Small intestine (tissue), 7 donors: ENCODE data around the gene CDK5R1. TPM values are rescaled to one million over a fixed set of nuclear protein-coding genes. Genes with fewer than 3 reads are reported as not detected.

Experiments used
- DNase-seq, 2 donors: peaks; one replicate each; pipeline versions ENCODE4 v3.0.0 to v3.0.0-alpha.2; 2013
- FAIRE-seq: peaks from 2 replicates; lab custom pipeline; 2012; peaks lifted over from hg19 to GRCh38; lab: Jason Lieb, UNC
- H3K27ac ChIP-seq, 3 donors: one replicate each; pipeline ENCODE4 v1.5.1; 2013; ENCODE audit warnings: low read length in 2 of 3, mild to moderate bottlenecking in 2 of 3, control low read depth in 1 of 3, inconsistent platforms in 1 of 3, low read depth in 1 of 3, moderate library complexity in 1 of 3
- H3K27me3 ChIP-seq, 3 donors: one replicate each; pipeline ENCODE4 v1.6.1; 2013; ENCODE audit warnings: low read length in 3 of 3, inconsistent platforms in 1 of 3; ENCODE audit not compliant: control insufficient read depth in 3 of 3, insufficient read depth in 3 of 3
- H3K36me3 ChIP-seq, 3 donors: one replicate each; pipeline ENCODE4 v1.6.1; 2013; ENCODE audit warnings: low read length in 3 of 3, inconsistent platforms in 1 of 3, low read depth in 1 of 3, mild to moderate bottlenecking in 1 of 3, moderate library complexity in 1 of 3; ENCODE audit not compliant: control insufficient read depth in 3 of 3, insufficient read depth in 2 of 3
- H3K4me1 ChIP-seq, 3 donors: one replicate each; pipeline ENCODE4 v1.6.1; 2013; ENCODE audit warnings: low read length in 2 of 3, inconsistent platforms in 1 of 3, low read depth in 1 of 3, mild to moderate bottlenecking in 1 of 3, moderate library complexity in 1 of 3; ENCODE audit not compliant: control insufficient read depth in 3 of 3, insufficient read depth in 2 of 3
- H3K4me3 ChIP-seq, 3 donors: one replicate each; pipeline ENCODE4 v1.5.1; 2013; ENCODE audit warnings: low read length in 3 of 3, control low read depth in 1 of 3, inconsistent platforms in 1 of 3, low read depth in 1 of 3, mild to moderate bottlenecking in 1 of 3, moderate library complexity in 1 of 3
- H3K9me3 ChIP-seq, 2 donors: one replicate each; pipeline ENCODE4 v1.6.1; 2013; ENCODE audit warnings: low read depth in 1 of 2, low read length in 1 of 2; ENCODE audit not compliant: control insufficient read depth in 2 of 2, insufficient read depth in 1 of 2
- WGBS, 3 donors: extraction: QIAGEN DNeasy Blood & Tissue Kit; methylation state at CpG; one replicate each; pipeline ENCODE4 v1.1.7; 2013; 5-methylcytosine and 5-hydroxymethylcytosine counted together
- polyA plus RNA-seq, 4 donors: library from polyadenylated mRNA; stranded (reverse) in 3 of 4; unstranded in 1 of 4; fragments of 200-250 nt in 3 of 4; fragments of 120-200 nt in 1 of 4; gene quantifications; one replicate each; pipeline versions ENCODE4 v1.2.1 to v1.2.3, GENCODE V29; 2013
- donor health status: healthy with polysubstance abuse.
- donor health status: control.
- donor health status: control.
- donor health status: Bipolar disorder and iron deficiency.
- donor health status: healthy.

Gene CDK5R1
- polyA plus RNA-seq, 4 donors, result 0.54 to 1.6 (median 0.99) TPM

DNA sequence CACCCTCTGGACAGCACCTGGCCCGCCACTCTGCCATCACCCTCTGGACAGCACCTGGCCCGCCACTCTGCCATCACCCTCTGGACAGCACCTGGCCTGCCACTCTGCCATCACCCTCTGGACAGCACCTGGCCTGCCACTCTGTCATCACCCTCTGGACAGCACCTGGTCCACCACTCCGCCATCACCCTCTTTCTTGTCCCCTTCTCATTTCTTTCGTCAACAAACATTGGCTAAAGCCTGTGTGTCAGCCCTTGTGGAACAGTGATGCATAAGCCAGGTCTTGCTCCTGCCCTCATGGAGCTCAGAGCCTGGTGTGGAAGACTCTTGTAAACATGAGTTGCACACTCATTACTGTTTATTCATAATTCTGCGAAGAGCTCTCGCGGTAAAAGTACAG is 31.2 kb downstream of the CDK5R1 start:
- 90 to 96% (median 96%) methylated on average over 5 of the region's 7 CpGs for WGBS, 3 donors
- H3K27me3 ChIP-seq, result no peaks in the 10 kb centered on the region
- no peak overlapping the region for H3K27ac ChIP-seq
- peaks cover 0 to 12% (median 6%) of the 10 kb centered on the region in 3 donors for H3K4me1 ChIP-seq
- no peak for DNase-seq
- H3K36me3 ChIP-seq, result peaks cover 0 to 5% (median 0%) of the 10 kb centered on the region in 3 donors
- H3K4me3 ChIP-seq, result no peak overlapping the region
- FAIRE-seq, result no peak
- H3K9me3 ChIP-seq, result no peaks in the 10 kb centered on the region

DNA sequence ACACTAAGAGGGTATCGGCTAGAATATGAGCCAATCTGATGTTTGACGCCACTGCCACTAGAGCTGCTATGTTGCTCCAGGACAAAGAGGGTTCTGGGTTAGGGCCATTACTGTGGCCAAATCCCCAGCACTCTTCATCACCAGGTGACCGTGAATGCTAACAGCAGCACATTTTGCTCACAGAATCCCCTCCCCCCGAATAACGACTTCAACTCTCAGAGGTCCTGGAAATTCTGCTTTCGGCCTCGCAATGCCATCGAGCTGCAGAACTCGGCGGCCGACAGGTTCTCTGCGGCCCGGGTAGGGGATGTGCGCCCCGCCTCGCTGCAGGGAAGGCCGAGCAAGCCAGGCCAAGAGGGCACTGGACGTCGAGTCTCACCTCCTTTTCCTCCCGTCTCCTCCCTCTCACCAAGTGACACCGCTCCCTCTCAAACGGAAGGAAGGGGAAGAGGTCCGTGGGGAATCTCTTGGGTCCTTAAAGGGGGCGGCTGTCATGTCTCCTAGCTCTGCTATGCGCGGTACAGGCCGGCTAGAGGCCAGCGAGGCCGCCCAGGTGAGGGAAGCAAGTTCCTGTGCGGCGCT is 31.9 kb downstream of the CDK5R1 start:
- Histone ChIP-seq H3K27ac (peak overlapping the region; percentile 24 to 29 (median 28)), H3K4me1 (peaks cover 0 to 12% (median 6%) of the 10 kb centered on the region in 3 donors), H3K9me3 (no peaks in the 10 kb centered on the region), H3K27me3 (no peaks in the 10 kb centered on the region), H3K36me3 (peaks cover 0 to 5% (median 0%) of the 10 kb centered on the region in 3 donors), H3K4me3 (peak overlapping the region in 2 of 3 donors; percentile 19 to 46)
- DNase-seq (no peak), FAIRE-seq (no peak)
- 51 to 69% (median 60%) methylated on average over 29 to 31 of the region's 31 CpGs for WGBS, 3 donors

DNA sequence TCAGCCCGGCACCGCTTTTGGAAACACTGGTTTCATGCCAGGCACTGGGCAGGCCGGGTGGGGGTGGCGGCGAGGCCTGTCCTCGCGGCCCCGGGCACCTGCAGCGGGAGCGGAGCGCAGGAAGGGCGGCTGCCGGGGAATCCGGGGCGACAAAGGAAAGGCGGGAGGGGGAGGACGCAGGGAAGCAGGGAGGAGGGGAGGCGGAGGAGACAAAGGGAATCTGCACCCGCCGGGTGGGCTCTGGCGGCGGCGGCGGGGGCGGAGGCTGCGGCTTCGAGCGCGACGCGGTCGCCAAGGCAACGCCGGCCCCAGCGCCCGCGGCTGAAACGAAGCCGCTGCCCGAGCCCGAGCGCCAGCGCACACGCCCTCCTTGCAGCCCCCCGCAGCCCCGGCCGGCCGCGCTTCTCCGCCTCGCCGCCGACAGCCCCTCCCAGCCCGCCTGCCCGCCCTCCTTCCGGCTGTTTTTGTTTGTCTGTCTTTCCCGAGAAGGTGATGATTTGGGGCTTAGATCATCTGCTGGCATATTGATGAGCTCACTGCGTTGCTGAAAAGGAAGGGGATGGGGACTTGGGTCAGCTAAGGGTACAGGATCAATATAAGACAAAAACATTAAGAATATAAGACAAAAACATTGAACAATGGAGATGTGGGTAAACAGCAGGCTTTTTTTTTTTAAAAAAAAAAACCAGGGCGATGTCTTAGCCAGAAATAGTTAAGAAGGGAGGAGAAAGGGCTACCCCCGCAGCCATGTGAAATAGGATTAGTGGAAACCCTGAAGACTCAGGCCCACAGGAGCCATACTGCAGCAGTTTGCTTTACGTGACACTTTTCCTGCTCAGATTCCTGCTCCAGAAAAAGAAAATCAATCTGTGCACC is 32.7 kb downstream of the CDK5R1 start:
- peak overlapping the region; percentile 24 to 62 (median 35) for H3K27ac ChIP-seq
- H3K9me3 ChIP-seq, result no peaks in the 10 kb centered on the region
- 1 to 3% (median 2%) methylated on average over 39 to 61 of the region's 61 CpGs for WGBS, 3 donors
- peak overlapping the region in 2 of 3 donors; percentile 24 to 46 for H3K4me3 ChIP-seq
- H3K27me3 ChIP-seq, result no peaks in the 10 kb centered on the region
- H3K36me3 ChIP-seq, result peaks cover 0 to 6% (median 0%) of the 10 kb centered on the region in 3 donors
- H3K4me1 ChIP-seq, result peaks cover 0 to 12% (median 6%) of the 10 kb centered on the region in 3 donors
- FAIRE-seq (no peak), DNase-seq (peak; percentile 52 to 55)

DNA sequence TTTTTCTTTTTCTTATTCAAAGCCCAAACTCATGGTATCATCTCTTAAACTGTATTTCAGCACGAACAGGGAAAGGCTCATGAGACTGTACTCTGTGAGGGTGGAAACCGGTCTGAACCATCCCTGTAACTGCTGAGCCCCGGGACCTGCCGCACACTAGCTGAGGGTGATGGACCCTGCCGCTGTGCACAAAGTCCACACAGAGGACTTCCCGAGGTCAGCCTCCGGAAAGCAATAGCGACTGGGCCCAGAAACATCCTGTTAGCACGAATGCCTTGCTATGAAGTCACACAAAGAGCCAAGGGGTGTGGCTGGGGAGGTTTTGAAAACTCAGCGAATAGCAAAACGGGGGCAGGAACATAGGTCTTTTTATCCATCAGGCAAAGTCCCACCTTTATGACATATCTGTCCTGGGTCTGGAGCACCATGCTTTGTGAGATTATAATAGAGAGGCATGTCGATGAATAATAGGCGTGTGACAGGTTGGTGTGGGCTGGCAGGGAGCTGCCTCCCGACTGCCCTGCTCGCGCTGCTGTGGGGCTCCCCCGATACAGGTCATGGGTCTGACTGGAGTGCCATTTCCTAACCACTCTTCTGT is 33.4 kb downstream of the CDK5R1 start:
- Histone ChIP-seq H3K27ac (peak overlapping the region in 2 of 3 donors; percentile 35 to 62), H3K36me3 (peaks cover 0 to 6% (median 0%) of the 10 kb centered on the region in 3 donors), H3K4me3 (no peak overlapping the region), H3K9me3 (no peaks in the 10 kb centered on the region), H3K27me3 (no peaks in the 10 kb centered on the region), H3K4me1 (peaks cover 0 to 12% (median 6%) of the 10 kb centered on the region in 3 donors)
- WGBS, 3 donors, result 39 to 58% (median 48%) methylated on average over 17 of the region's 17 CpGs
- DNase-seq (peak; percentile 58 to 72), FAIRE-seq (no peak)

DNA sequence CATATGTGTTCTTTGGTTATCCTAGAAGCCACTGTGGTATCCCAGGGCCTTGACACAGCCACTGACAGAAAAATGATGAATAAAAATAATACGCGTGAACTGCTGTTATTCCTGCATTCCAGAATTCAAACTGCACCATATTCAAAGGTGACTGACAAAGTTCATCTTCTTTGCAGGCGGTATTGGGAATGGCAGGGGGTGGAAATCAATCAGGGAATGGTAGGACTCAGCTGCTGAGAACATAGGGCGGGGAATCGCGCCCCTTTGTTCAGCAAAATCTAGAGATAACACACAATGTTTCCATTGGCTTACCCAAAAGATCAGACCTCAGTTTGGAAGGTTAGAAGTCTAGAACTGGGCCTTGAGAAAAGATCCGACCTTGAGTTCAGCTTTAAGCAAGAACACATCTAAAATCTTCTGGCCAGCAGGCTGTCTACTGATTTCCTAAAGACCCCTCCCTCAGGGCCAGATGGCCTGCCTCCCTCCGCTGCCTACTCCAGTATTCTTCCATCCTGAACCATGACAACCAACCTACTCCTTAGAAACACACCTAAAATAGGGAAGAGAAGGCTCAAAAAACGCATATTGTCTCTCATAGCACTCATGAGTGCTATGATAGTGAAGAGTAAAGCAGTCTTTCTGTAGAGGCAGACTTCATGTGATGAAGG is 34.1 kb downstream of the CDK5R1 start:
- Histone ChIP-seq H3K27me3 (no peaks in the 10 kb centered on the region), H3K27ac (peak overlapping the region in 1 of 3 donors; percentile 27), H3K4me1 (peaks cover 0 to 12% (median 6%) of the 10 kb centered on the region in 3 donors), H3K9me3 (no peaks in the 10 kb centered on the region), H3K36me3 (peaks cover 0 to 10% (median 0%) of the 10 kb centered on the region in 3 donors), H3K4me3 (no peak overlapping the region)
- FAIRE-seq (no peak), DNase-seq (no peak)
- 95 to 98% (median 96%) methylated on average over 9 of the region's 9 CpGs for WGBS, 3 donors

DNA sequence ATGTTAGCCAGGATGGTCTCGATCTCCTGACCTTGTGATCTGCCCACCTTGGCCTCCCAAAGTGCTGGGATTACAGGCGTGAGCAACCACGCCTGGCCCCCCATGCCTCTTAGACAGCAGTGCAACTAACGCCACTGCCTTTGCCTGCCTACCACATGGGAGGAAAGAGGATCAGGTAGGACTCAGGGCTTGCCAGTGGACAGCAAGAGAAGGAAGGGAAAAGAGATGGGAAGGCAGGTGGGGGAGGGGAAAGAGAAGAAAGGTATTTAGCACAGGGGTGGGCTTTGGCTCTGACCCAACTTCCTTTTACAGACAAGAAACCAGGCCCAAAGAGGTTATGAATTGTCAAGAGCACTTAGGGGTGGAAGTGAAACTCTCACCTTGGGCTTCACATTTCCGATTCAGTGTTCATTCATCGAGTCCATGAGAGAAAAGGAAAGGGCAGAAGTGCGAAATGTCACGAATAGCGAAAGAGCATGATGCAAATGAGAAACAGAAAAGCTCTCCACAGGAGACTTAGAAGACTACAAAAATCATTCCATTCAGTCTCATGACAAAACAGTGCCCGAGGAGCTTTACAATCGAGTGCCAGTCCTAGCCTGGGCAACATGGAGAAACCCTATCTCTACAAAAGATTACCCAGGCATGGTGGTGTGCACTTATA is 36.4 kb downstream of the CDK5R1 start:
- no peak for FAIRE-seq
- H3K27ac ChIP-seq, result peak overlapping the region in 1 of 3 donors; percentile 0

DNA sequence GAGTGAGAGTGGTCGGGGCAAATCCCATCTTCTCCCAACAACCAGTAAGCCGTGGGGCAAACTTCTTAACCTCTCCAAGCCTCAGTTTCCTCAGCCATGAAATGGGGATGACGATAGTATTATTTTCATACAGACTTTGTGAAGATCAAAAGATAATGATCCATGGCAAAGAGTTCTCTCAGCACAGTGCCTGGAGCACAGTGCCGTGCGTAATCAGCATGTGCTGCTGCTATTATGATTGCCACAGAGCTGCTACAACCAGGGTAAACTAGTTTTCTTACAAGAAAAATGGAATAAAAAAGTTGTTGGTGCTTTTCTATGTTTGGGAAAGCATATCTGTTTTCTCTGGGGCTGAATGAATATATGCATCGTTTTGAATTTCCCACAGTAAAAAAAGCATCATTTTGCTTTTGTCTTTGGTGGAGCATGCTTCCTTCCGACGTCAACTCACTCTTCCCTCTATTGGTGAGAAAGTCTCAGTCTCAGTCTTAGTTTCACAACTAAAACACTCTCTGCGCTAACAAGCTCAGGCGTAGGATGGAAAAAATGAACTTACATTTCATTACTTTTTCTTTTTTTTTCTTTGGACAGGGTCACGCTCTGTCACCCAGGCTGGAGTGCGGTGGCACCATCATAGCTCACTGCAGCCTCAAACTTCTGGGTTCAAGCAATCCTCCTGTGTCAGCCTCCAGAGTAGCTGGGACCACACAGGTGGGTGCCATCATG is 37.2 kb downstream of the CDK5R1 start:
- no peaks in the 10 kb centered on the region for H3K9me3 ChIP-seq
- no peaks in the 10 kb centered on the region for H3K27me3 ChIP-seq
- no peak for FAIRE-seq
- H3K4me3 ChIP-seq, result no peak overlapping the region
- H3K4me1 ChIP-seq, result peaks cover 0 to 10% (median 3%) of the 10 kb centered on the region in 3 donors
- peaks cover 0 to 22% (median 0%) of the 10 kb centered on the region in 3 donors for H3K36me3 ChIP-seq
- H3K27ac ChIP-seq, result no peak overlapping the region
- WGBS, 3 donors, result 75 to 88% (median 78%) methylated on average over 12 of the region's 12 CpGs
- DNase-seq, result peak in 1 of 2 donors; percentile 16

More for the DNA sequence above, 36.4 kb downstream of the CDK5R1 start:
- Histone ChIP-seq H3K9me3 (no peaks in the 10 kb centered on the region), H3K4me3 (no peak overlapping the region), H3K4me1 (peaks cover 0 to 12% (median 6%) of the 10 kb centered on the region in 3 donors), H3K36me3 (peaks cover 0 to 16% (median 0%) of the 10 kb centered on the region in 3 donors), H3K27me3 (no peaks in the 10 kb centered on the region)
- DNase-seq, result peak in 1 of 2 donors; percentile 50
- 70 to 89% (median 84%) methylated on average over 11 of the region's 11 CpGs for WGBS, 3 donors
